ENCODE results near the gene GAS5.

- TF ChIP-seq CTCF (IDR thresholded peaks at IDR 0.05) = no peak
- TF ChIP-seq POLR2A (IDR thresholded peaks at IDR 0.05; ENCODE audit: low read depth) = no peak
- TF ChIP-seq EP300 (IDR thresholded peaks at IDR 0.05) = no peak
These were observed 7.7 kb downstream of the GAS5 start for GRCh38 chr1:173860065-173860464.
